Endometrial microvascular endothelial cells (primary cell): ENCODE results near the gene GLT1D1. TPM values are rescaled to one million over a fixed set of nuclear protein-coding genes. Genes with fewer than 3 reads are reported as not detected.

ENCODE experiments used
- in situ Hi-C: cut with HindIII; loops from 2 replicates; pipeline ENCODE4 v1.10.0; 2017; ENCODE audit warnings: low sequenced_read_pairs, low pct_unique_long_range_greater_than_20kb; ENCODE audit errors: inconsistent ontology term
- total RNA-seq: library from RNA; depleted of rRNA; stranded (reverse); fragments of >200 nt; gene quantifications from one replicate; pipeline ENCODE4 v1.2.3, GENCODE V29; 2015; ENCODE audit errors: inconsistent ontology term

Gene GLT1D1
- total RNA-seq, 1 donor from 2014 or later = not detected

DNA sequence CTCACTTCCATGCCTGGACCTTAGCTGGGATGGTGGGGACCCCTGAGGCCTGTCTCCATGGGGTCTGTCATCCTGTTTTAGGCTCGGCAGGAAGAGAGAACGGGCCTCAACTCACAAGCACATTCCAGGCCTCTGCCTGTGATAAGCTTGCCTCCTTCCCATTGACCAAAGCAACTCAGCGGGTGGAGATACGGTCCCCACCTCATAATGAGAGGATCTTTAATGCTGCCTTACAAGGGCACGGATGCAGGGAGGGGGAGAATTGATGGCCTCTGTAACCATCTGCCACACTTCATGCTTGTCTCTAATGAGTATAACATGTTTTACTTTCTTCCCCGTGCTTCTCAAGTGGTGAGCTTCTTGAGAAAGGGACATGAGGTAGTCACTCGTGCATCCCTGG lies 50.0 kb downstream of the GLT1D1 start:
- in situ Hi-C loops = no loop called here

DNA sequence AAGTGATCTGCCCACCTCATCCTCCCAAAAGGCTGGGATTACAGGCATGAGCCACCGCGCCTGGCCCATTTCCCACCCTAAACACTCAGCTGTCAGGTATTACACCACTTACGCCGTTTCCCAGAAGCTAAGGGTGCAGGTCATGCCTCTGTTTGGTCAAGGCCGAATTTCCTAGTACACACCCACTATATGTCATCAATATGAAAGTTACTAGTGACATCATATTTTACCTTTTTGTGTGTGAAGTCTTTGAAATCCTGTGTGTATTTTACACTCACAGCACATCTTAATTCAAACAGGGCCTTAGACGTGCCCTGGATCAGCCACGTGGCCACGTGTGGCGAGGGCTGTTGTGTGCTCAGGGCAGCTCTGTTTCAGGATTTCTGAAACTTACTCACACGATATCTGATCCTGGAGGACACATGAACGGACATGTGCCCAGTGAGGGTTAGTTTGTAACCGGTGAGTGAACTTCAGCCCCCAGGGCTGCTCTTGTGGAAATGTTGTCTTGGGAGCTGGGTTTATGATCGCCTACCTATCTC lies 51.8 kb downstream of the GLT1D1 start:
- in situ Hi-C loops = no loop called here

DNA sequence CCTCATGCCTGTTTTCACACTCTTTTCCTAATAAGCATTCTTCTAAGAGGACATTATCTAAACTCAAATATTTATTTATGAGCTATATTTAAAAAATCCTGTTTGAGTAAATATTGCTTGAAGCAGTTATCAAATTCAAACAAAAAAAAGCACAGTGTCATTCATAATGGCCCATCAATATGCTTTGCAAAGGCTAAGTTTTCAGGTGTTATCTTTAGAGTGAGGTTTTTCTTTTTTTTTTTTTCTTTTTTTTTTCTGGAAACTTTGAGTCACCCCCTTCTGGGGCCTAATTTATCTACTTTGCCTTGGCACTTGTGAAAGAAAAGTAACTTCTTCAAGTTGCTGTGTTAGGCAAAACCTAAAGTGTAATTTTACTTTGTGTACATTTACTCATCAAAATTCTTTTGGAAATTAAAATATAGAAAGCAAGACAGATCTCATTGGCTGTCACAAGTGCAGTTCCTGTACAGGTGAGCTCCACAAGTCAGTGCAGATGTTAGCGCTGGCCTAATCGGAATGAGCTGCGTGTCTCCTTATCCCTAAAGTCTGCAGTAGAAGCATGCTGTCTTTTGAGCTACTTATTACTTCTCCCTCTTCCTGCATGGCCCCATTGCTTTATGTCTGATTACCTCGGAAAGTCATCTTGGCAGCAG lies 53.3 kb downstream of the GLT1D1 start:
- in situ Hi-C loops = no loop called here

DNA sequence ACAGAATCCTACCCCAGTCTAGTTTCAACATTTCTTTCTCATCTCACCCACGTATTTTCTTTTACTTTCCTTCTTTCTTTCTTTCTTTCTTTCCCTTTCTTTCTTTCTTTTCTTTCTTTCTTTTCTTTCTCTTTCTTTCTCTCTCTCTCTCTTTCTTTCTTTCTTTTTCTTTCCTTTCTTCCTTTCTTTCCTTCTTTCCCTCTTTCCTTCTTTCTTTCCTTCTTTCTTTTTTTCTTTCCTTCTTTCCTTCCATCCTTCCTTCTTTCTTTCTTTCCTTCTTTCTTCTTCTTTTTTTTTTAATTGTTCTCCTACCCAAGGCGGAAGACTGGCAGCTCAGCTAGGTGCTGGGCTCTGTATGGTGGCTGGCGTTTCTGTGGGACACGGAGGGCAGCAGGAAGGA lies 55.0 kb downstream of the GLT1D1 start:
- in situ Hi-C loops = no loop called here

DNA sequence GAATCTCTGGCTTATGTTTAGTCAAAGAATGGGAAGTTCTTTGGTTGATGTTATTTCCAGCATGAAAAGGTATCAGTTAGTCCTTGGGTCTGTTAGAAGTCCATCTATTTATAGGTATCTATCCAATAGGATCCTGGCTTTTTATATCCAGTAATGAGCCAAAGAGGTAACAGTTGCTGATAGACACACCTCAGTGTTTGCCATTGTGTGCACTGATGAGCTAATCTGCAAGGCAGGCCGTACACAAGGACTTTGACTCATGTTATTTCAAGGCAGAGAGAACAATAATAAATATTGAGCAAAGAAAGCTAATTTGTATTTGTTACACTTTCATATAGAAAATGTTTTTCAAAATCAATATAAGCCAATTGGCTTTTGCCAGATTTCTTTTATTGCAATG lies 56.4 kb downstream of the GLT1D1 start:
- in situ Hi-C loops = no loop called here

DNA sequence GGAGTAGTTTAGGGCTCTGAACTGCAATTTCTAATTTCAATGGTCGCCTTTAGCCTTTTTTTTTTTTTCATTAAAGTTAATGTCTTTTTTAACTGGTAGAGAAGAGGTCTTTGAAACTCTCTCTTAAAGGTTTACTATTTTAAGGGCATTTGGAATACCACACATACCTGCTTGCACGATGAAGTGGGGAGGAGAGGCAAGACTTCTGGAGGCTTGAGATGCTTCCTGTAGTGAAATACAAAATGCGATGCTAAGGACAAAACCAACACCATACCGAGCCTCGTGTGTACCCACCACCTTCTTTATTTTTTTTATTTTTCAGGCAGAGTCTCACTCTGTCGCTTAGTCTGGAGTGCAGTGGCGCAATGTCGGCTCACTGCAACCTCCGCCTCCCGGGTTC lies 57.4 kb downstream of the GLT1D1 start:
- in situ Hi-C loops = no loop called here

DNA sequence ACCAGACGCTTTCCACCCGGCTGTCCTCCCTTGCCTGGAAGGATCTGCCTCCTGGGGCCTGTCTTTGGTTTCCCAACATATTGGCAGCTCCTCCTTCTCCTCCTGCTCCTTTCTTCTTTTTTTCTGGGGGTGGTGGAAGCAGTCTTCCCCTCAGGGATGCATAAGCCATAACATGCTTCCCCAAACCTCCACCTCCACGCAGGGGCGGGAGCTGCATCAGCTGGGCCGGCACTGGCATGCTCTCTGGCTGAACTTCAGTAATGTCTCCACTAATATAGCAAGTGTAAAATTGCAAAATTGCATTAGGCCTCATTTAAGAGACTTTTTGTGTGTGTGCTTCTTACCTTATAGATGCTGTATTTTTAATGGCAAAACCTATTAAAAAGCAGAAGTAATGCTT lies 58.6 kb downstream of the GLT1D1 start:
- in situ Hi-C loops = no loop called here

DNA sequence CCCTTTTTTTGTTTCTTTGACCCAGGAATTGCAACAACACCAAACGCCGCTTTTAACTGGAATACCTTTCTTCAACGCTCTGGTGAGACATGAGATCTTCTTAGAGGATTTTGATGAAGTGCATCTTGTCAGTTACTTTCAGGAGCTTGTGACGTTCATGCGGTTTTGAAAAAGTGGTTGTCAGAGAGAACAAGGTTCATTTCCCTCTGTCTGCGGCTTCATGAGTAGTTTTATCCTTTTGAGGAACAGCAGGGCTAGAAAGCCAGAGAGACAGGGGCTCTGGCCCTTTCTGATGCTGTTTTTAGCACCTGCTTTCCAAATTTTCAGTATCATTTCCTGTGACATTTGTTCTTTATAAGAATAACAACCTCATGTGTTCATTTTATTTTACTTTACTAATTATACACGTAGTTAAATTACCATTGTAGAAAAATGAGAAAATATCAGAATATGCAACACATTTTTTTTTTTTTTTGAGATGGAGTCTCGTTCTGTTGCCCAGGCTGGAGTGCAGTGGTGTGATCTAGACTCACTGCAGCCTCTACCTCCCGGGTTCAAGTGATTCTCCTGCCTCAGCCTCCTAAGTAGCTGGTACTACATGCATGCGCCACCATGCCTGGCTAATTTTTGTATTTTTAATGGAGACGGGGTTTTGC lies 61.8 kb downstream of the GLT1D1 start:
- in situ Hi-C loops = no loop called here

DNA sequence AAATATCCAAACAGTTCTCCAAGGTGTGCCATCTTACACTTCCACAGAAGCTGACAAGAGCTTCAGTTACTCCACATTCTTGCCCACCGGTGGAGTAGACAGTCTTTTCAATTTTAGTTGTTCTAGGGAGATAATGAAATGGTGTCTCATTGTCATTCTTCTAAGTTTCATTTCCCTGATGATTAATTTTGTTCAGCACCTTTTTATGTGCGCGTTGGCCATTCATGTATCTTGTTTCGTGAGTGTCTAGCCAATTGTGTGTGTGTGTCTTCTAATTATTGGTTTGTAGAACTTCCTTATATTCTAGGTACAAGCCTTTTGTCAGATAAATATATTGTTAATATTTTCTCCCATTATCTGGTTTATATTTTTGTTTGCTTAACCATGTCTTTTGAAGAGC lies 63.1 kb downstream of the GLT1D1 start:
- in situ Hi-C loops = no loop called here

DNA sequence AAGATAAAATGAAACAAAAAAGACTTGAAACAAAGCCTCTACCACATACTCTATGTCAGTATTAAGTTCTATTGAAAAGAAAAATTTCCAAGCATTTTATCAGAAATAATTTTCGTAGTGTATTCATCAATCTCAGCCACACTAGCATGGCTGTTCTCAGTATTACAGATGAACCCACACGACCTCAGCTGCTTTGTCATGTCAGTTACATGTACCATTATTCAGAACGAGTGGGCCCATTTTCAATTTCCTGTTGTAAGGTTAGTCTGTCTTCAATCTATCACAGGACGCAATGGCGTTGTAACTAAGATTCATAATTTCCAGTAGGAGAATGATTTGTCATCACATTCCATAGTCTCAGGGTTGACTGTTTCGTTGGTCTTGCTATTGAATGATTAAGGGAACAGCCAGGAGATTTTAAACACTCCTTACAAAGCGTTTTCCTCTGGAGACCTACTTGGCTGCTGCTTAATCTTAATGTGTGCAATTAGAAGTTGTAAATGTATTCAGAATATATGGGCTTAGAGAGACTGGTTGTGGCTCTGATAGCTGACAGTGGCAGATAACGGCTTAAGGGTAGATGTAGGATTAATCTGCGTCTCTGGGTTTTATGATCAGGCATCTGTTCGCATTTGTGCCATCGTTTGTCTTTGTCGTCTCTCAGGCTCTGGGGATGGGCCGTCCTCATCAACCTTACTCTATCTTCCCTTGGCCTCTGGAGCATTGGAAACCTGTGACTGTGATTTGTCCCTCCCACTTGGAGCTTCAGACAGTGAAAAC lies 65.4 kb downstream of the GLT1D1 start:
- in situ Hi-C loops = no loop called here

DNA sequence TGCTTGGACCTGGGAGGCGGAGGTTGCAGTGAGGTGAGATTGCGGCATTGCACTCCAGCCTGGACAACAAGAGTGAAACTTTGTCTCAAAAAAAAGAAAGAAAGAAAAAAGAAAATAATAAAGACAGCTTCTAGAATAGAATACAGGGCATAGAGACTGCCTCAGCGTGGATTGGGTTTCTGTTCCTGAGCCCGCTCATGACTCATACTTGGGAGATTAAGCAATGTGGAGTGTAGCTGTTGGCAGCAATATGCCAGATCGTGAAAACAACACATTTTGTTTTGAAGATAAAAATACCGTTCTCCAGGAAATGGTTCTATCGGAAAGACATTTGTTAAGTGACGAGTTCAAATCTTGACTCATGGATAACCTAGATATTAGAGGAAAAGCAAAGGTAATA lies 67.2 kb downstream of the GLT1D1 start:
- in situ Hi-C loops = no loop called here

DNA sequence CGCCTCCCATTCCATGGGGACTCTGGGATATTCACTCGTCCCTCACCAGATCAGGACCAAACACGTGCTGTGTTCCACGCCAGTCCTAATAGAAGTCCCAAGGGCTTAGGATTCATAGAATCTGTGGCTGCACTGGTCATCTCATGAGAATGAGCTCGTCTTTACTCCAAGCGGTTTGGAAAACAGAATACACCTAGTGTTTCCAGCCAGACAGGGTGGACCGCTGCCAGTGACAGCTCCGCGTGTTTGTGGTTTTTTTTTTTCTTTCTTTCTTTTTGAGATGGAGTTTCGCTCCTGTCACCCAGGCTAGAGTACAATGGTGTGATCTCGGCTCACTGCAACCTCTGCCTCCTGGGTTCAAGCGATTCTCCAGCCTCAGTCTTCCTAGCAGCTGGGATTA lies 75.1 kb downstream of the GLT1D1 start:
- in situ Hi-C loops = no loop called here

DNA sequence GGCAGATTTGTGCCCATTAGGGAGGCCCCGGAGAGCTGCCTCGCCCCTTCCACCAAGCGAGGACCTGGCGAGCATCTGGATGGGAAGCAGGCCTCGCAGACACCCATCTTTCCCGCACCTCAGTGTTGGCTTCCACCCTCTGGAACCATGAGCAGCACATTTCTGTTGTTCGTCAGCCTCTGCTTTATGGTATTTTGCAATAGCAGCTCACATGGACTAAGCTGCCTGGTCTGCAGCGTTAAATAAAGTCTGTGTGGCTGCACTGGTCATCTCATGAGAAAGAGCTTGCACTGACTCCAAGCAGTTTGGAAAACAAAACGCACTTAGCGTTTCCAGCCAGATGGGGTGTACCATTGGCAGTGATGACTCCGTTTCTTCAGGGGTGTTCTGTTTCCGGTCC lies 75.8 kb downstream of the GLT1D1 start:
- in situ Hi-C loops = no loop called here

DNA sequence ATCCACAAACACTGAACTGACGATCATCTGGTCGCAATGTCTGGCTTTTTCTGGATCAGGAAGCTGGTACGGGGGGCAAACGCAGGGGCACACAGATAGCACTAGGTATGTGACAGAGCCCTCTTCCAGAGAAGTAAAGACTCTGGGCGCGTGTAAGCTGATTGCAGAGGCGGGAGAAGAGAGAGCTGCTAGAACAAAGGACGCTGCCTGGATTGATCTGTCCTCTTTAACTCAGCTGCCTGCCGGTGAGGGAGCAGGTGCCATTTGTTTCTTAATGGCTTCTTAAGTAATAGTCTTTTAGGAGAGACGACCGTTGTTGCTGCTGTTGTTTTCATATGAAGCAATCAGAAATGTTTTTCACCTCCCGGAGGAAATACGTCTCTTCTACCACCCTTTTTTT lies 77.3 kb downstream of the GLT1D1 start:
- in situ Hi-C loops = no loop called here

DNA sequence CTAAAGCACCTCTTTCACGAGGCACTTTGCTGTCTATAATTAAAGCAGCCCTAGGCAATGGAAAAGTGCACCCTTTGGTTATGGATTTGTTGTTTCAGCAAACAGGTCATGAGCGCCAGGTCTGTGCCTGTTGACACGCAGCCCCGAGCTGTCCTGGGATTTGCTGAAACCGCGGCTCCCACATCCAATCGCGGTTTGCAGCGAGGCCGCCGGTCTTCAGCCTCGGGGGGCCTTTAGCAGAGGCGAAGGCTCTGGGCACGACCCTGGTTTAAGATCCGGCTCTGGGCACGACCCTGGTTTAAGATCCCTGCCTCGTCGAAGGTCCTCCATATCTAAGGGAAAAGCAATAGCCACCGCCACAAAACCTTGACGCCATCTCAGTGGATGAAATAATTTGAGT lies 79.2 kb downstream of the GLT1D1 start:
- in situ Hi-C loops = no loop called here

DNA sequence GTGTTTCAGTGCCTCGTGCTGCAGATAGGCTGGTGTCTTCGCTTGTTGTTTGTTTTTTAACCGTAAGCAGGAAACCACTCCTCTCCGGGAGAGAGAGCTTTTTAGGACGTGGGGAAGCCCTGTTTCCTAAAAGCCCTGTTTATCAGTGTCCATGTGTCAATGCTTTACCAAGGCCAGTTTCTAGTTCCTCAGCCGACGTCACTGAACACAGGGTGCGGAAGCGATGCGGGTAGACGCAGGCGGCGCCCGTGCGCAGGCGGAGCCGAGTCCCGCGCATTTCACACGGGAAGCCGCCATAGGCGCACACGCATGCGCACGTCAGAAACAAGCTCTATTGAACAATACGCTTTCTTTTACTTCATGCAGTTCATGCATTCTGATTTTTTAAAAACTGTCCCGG lies 79.8 kb downstream of the GLT1D1 start:
- in situ Hi-C loops = no loop called here

DNA sequence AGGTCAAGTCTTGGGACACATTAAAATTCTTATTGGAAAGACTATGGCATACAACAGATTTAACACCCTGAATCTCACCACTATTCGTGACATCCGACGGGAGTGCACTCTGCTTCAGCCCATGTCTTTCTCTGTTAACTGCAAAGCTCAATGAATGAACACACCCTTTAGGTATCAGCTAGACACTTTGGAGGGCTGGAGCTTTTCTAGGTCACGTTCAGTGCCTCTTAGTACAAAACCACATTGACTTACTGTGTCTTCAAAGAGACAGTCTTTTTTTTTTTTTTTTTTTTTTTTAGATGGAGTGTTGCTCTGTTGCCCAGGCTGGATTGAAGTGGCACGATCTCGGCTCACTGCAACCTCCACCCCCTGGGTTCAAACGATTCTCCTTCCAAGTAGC lies 80.6 kb downstream of the GLT1D1 start:
- in situ Hi-C loops = no loop called here

DNA sequence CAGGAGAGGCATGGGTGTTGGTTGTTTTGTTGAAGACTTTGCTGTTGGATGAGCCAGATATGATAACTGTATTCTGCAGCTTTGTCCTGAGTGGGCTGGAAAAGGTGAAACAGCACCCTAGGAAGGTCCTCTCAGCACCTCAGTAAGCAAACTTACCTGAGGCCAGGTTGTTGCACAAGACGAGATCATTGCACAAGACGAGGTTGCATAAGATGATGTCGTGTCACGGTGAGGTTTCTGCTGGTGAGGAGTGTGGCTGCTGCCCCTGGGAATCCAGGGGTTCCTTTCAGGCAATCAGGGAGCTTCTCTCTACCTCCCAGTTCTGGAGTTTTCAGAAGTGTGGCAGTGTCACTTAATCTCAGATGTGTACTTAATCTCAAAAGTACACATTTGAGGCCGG lies 85.6 kb downstream of the GLT1D1 start:
- in situ Hi-C loops = no loop called here

DNA sequence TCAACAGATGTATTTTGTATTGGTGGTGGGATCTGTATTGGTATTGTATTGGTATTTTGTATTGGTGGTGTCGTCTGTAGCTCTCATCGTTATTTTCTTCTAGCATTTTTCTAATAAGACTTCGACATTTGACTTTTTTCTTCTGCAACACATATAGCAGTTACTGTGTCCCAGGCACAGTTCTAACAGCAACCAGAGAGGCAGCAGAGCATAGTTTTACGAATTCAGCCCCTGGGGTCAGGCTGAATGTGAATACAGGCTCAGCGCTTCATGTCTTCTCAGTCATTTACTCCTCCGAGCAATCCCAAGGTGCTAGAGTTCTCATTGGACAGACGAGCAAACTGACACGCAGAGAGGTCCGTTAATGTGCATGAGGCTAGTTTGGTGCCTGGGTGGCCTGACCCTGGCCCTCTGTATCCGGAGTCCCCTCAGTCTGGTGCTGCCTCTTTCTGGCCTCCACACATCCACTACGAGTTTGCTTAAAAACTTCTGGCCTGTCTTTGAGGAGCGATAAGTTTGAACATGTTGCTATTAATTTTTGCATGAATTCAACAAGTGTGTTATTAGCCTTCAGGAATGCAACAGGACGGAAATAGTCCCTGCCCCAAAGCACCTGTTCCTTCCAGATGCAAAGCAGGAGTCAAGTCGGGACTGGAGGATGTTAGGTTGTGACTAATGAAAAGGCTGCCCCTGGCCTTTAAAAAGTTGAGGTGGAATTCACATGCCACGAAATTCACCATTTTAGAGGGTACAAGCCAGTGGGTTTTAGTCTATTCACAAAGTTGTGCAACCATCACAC lies 87.0 kb downstream of the GLT1D1 start:
- in situ Hi-C loops = no loop called here
